ENCODE measurements around the gene SORCS2.

- no peak for TF ChIP-seq GATA2 (IDR thresholded peaks at IDR 0.05; ENCODE audit: low read depth, low read length)
- no peak for TF ChIP-seq GATA3 (IDR thresholded peaks at IDR 0.05; ENCODE audit: low read depth, low read length)
These were observed 546.2 kb downstream of the SORCS2 start for GRCh38 chr4:7738458-7739076.

Data from SH-SY5Y (cell line).